Activated CD8-positive, alpha-beta T cell treated with anti-CD3 and anti-CD28 coated beads, Interleukin-2, amount 10 ng/mL, durations not matched to agents 7 days and 5 days (primary cell): ENCODE data around the gene ABRAXAS1. TPM values are rescaled to one million over a fixed set of nuclear protein-coding genes. Genes with fewer than 3 reads are reported as not detected.
"Not testable (repeated sequence)": the region's sequence is repeated elsewhere in the genome, so short reads cannot be mapped to it uniquely, and the experiment has no call there.

ENCODE experiments used
- ATAC-seq: fragments of 150-1000 bp; cut with Tn5 transposase; one replicate; pipeline ENCODE4 v1.10.0; 2021; ENCODE audit warnings: moderate library complexity
- CTCF ChIA-PET: fragments of 350-600 bp; sonication (Branson Sonifier 250); formaldehyde crosslinking; loops from one replicate; lab custom pipeline; 2021; ENCODE audit warnings: antibody characterized with exemption; lab: Charles Lee
- POLR2A ChIA-PET: fragments of 350-600 bp; sonication (Branson Sonifier 250); formaldehyde crosslinking; loops from one replicate; lab custom pipeline; 2021; ENCODE audit warnings: antibody characterized with exemption; lab: Charles Lee
- DNase-seq: peaks from one replicate; pipeline ENCODE4 v3.0.0-alpha.2; 2020
- H3K27ac Mint-ChIP-seq: one replicate; pipeline ENCODE4 v1.8.0; 2021; ENCODE audit warnings: mild to moderate bottlenecking, mixed read lengths
- H3K27me3 Mint-ChIP-seq: one replicate; pipeline ENCODE4 v1.8.0; 2021; ENCODE audit warnings: low read depth, mixed read lengths
- H3K36me3 Mint-ChIP-seq: one replicate; pipeline ENCODE4 v1.8.0; 2021; ENCODE audit warnings: low read depth, mixed read lengths
- H3K4me1 Mint-ChIP-seq: one replicate; pipeline ENCODE4 v1.8.0; 2021; ENCODE audit warnings: low read depth, mixed read lengths
- H3K4me3 Mint-ChIP-seq: one replicate; pipeline ENCODE4 v1.8.0; 2021; ENCODE audit warnings: mild to moderate bottlenecking, mixed read lengths
- H3K9me3 Mint-ChIP-seq: one replicate; pipeline ENCODE4 v1.8.0; 2022; ENCODE audit warnings: mixed read lengths; ENCODE audit not compliant: insufficient read depth
- total RNA-seq, 2 experiments: library from RNA; stranded (reverse); gene quantifications; one replicate each; pipeline ENCODE4 v1.2.3, GENCODE V29; 2021

ABRAXAS1 gene
- total RNA-seq, 2 experiments from 2014 or later = 10.3 to 14.0 TPM

GRCh38 chr4:83496085-83496917 lies 11.4 kb upstream of the ABRAXAS1 start:
- ChIA-PET CTCF (interaction anchor here (1.7 kb wide), 1 partner anchor 13 kb away, joined by 8 read pairs; no protein-coding TSS in a partner anchor), POLR2A (interaction anchor here (0.6 kb wide), 1 partner anchor 8 kb away, joined by 9 read pairs; no protein-coding TSS in a partner anchor)
- not testable (repeated sequence) for ATAC-seq, H3K4me1 Mint-ChIP-seq, H3K27ac Mint-ChIP-seq, H3K9me3 Mint-ChIP-seq, H3K36me3 Mint-ChIP-seq, H3K27me3 Mint-ChIP-seq, H3K4me3 Mint-ChIP-seq, DNase-seq

DNA sequence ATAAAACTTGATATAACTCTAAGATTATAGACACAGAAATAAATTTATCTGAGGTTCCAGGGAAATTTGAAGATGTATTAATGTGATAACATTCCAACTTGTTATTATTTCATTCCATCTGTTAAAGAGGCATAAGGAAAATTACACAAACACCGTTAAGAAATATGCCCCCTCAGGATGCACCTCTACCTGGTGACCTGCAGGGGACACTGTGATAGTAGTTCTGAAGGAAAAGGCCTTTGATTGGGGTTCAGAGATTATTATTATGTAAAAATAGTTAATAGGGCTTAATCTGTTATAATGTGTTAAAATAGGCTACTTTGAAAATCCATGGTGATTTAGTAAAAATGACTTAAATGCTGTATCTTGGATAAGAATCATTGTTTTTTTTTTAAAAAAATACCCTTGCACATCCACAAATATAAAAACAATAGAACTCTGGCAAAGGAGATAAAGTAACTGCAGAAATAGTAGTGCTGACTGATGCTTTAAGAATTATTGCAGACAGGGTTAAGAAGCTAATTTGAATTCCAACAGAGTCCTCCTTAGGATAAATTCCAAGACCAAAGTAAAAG lies 6.1 kb upstream of the ABRAXAS1 start:
- H3K27me3 Mint-ChIP-seq = no peaks in the 10 kb centered on the region
- ChIA-PET POLR2A (no interaction called here), CTCF (interaction anchor here (0.7 to 2.9 kb wide), 10 partner anchors 8 to 639 kb away, joined by 3 to 7 read pairs (median 4); no protein-coding TSS in a partner anchor)
- H3K4me1 Mint-ChIP-seq = peaks cover 2% of the 10 kb centered on the region
- H3K27ac Mint-ChIP-seq = no peak overlapping the region
- no peaks in the 10 kb centered on the region for H3K9me3 Mint-ChIP-seq
- no peak overlapping the region for H3K4me3 Mint-ChIP-seq
- ATAC-seq = peak; percentile 58
- no peak for DNase-seq
- H3K36me3 Mint-ChIP-seq = no peaks in the 10 kb centered on the region

- Mint-ChIP-seq H3K9me3 (no peaks in the 10 kb centered on the region), H3K27me3 (no peaks in the 10 kb centered on the region), H3K4me3 (no peak overlapping the region), H3K4me1 (peaks cover 8% of the 10 kb centered on the region), H3K27ac (no peak overlapping the region), H3K36me3 (no peaks in the 10 kb centered on the region)
- ATAC-seq = no peak
- ChIA-PET POLR2A (no interaction called here), CTCF (interaction anchor here (0.7 to 2.9 kb wide), 6 partner anchors 9 to 638 kb away, joined by 3 to 7 read pairs (median 4); no protein-coding TSS in a partner anchor)
- no peak for DNase-seq
Observed at GRCh38 chr4:83489711-83490326, 4.9 kb upstream of the ABRAXAS1 start.

- ChIA-PET CTCF (interaction anchor here (0.5 to 1.5 kb wide), 4 partner anchors 20 to 202 kb away, joined by 3 to 5 read pairs (median 4); partner anchors contain the start of gene COQ2), POLR2A (no interaction called here)
- H3K27me3 Mint-ChIP-seq = no peaks in the 10 kb centered on the region
- H3K27ac Mint-ChIP-seq = no peak overlapping the region
- ATAC-seq (no peak), DNase-seq (no peak)
- peak overlapping the region; percentile 7 for H3K4me3 Mint-ChIP-seq
- peaks cover 17% of the 10 kb centered on the region for H3K4me1 Mint-ChIP-seq
- no peaks in the 10 kb centered on the region for H3K36me3 Mint-ChIP-seq
- no peaks in the 10 kb centered on the region for H3K9me3 Mint-ChIP-seq
Observed at GRCh38 chr4:83486457-83487129, 1.7 kb upstream of the ABRAXAS1 start.

DNA sequence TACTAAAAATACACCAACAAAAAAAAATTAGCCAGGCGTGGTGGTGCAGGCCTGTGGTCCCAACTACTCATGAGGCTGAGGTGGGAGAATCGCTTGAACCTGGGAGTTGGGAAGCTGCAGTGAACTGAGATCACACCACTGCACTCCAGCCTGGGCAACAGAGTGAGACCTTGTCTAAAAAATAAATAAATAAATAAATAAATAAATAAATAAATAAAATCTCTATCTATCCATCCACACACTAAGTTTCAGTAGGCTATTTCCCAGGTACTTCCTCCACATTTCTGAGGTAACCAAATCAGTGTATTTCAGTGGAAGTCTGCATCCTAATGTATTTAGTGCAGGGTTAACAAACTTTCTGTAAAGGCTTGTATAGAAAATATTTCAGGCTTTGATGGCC lies 10.9 kb downstream of the ABRAXAS1 start:
- Mint-ChIP-seq H3K36me3 (peaks cover 28% of the 10 kb centered on the region), H3K4me3 (no peak overlapping the region), H3K4me1 (peaks cover 10% of the 10 kb centered on the region), H3K27ac (no peak overlapping the region), H3K9me3 (no peaks in the 10 kb centered on the region), H3K27me3 (no peaks in the 10 kb centered on the region)
- ATAC-seq (no peak), DNase-seq (no peak)
- CTCF ChIA-PET = interaction anchor here (1.1 kb wide), 1 partner anchor 35 kb away, joined by 3 read pairs; no protein-coding TSS in a partner anchor
- POLR2A ChIA-PET = no interaction called here

- Mint-ChIP-seq H3K36me3 (peaks cover 25% of the 10 kb centered on the region), H3K27ac (no peak overlapping the region), H3K9me3 (no peaks in the 10 kb centered on the region), H3K4me3 (no peak overlapping the region), H3K4me1 (peaks cover 10% of the 10 kb centered on the region), H3K27me3 (no peaks in the 10 kb centered on the region)
- ChIA-PET CTCF (interaction anchor here (0.7 kb wide), 1 partner anchor 17 kb away, joined by 3 read pairs; no protein-coding TSS in a partner anchor), POLR2A (interaction anchor here (0.6 kb wide), 1 partner anchor 335 kb away, joined by 3 read pairs; no protein-coding TSS in a partner anchor)
- ATAC-seq (no peak), DNase-seq (no peak)
Observed at GRCh38 chr4:83473423-83473822, 11.5 kb downstream of the ABRAXAS1 start.

DNA sequence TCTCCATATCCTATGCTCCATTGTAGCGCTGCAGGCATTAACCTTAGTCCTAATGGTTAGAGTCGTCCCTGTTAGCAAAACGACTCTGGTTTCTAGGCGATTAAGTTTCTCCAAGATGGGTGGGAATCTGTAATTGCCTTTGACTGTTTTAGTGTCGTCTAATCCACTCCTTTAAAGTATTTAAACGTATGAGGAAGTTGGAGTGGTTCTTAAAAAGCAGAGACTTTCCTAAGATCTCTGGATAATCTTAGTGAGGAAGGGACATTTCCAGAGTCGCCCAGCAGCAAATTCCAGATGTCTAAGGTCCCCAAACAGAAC lies 28.8 kb downstream of the ABRAXAS1 start:
- Mint-ChIP-seq H3K36me3 (peaks cover 62% of the 10 kb centered on the region), H3K27me3 (no peaks in the 10 kb centered on the region), H3K4me3 (peak overlapping the region; percentile 100), H3K4me1 (peaks cover 45% of the 10 kb centered on the region), H3K9me3 (no peaks in the 10 kb centered on the region), H3K27ac (peak overlapping the region; percentile 100)
- ChIA-PET POLR2A (interaction anchor here (0.6 to 2.8 kb wide), 8 partner anchors 11 to 421 kb away, joined by 3 to 23 read pairs (median 4); partner anchors contain the start of genes ABRAXAS1, COPS4 and COQ2), CTCF (interaction anchor here (0.6 to 1.7 kb wide), 3 partner anchors 17 to 604 kb away, joined by 3 to 7 read pairs (median 3); partner anchors contain the start of gene COQ2)
- no peak for DNase-seq
- no peak for ATAC-seq

GRCh38 chr4:83455281-83456183 lies 29.4 kb downstream of the ABRAXAS1 start, which contains the start of the genes HELQ and MRPS18C:
Gene HELQ, minus strand, starts transcription at chr4:83455823. Its CDS starts 130 bp downstream, at chr4:83455693.
Gene MRPS18C, plus strand, starts transcription at chr4:83456058. Its CDS starts 20 bp downstream, at chr4:83456078.
- ATAC-seq (peak; percentile 93), DNase-seq (peak; percentile 99)
- Mint-ChIP-seq H3K9me3 (no peaks in the 10 kb centered on the region), H3K4me3 (peak within 1 kb of the TSS; percentile 100), H3K27ac (peak within 1 kb of the TSS; percentile 100), H3K4me1 (peaks cover 45% of the 10 kb centered on the region), H3K27me3 (no peaks in the 10 kb centered on the region), H3K36me3 (peaks cover 59% of the 10 kb centered on the region)
- ChIA-PET POLR2A (interaction anchor here (0.5 to 2.8 kb wide), 11 partner anchors 11 to 574 kb away, joined by 3 to 23 read pairs (median 3); partner anchors contain the start of genes ABRAXAS1, COPS4 and COQ2), CTCF (interaction anchor here (0.8 to 2.4 kb wide), 8 partner anchors 67 to 603 kb away, joined by 3 to 7 read pairs (median 4); partner anchors contain the start of gene COQ2)

DNA sequence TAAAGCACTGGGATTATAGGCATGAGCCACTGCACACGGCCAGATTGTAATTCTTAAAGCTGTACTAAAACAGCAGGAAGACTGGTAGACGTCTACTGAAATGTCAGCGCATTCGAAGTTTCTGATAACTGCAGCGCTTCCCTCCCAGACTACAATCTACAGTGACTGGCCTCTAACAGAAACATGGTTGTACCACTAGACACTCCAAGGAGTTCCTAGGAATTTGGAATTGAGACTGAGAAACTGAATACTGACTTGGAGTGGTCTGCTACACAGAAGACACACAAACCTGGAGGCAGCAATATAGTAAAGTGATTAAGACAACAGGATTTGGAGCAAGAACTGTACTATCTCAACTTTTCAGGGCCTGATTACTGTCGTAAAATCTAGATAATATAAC lies 30.2 kb downstream of the ABRAXAS1 start:
- DNase-seq = peak; percentile 26
- peak overlapping the region; percentile 100 for H3K4me3 Mint-ChIP-seq
- ChIA-PET POLR2A (interaction anchor here (0.6 to 2.8 kb wide), 7 partner anchors 12 to 575 kb away, joined by 3 to 23 read pairs (median 4); partner anchors contain the start of genes ABRAXAS1 and COQ2), CTCF (interaction anchor here (0.9 to 2.4 kb wide), 6 partner anchors 66 to 410 kb away, joined by 3 to 7 read pairs (median 4); partner anchors contain the start of gene COQ2)
- ATAC-seq = no peak
- peaks cover 45% of the 10 kb centered on the region for H3K4me1 Mint-ChIP-seq
- no peaks in the 10 kb centered on the region for H3K27me3 Mint-ChIP-seq
- H3K27ac Mint-ChIP-seq = peak overlapping the region; percentile 100
- H3K36me3 Mint-ChIP-seq = peaks cover 57% of the 10 kb centered on the region
- no peaks in the 10 kb centered on the region for H3K9me3 Mint-ChIP-seq

DNA sequence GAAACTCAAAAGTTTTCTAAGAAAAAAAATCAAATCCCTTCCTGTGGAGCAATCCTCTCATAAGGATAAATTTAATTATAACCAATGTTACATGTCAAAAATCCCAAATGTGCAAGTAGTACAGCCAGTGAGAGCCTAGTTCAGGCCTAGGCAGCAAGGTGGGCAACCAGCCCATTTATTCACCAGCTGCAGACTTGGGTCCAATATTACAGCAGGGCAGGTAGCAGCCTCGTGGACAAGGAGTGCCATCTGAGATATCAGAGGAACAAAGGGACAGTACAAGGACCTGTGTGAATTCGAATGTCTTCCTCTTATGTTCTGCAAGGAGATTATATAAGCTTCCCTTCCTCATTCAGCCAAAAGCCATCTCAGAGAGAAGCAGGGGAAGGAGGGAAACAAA lies 35.9 kb downstream of the ABRAXAS1 start:
- Mint-ChIP-seq H3K27me3 (no peaks in the 10 kb centered on the region), H3K4me1 (peaks cover 16% of the 10 kb centered on the region), H3K4me3 (no peak overlapping the region), H3K36me3 (peaks cover 47% of the 10 kb centered on the region), H3K9me3 (no peaks in the 10 kb centered on the region), H3K27ac (no peak overlapping the region)
- ATAC-seq (no peak), DNase-seq (no peak)
- ChIA-PET CTCF (no interaction called here), POLR2A (no interaction called here)
